Esophagus muscularis mucosa (tissue), 4 donors: ENCODE results near the gene PGAP3.

Experiments
- CTCF ChIP-seq, 3 experiments: fragments of 200-600 bp in 2 of 3; fragments of 450-650 bp in 1 of 3; sonication (generic) in 2 of 3; IDR thresholded peaks; one replicate each; pipeline ENCODE4 v1.5.1; 2017 to 2019; ENCODE audit warnings: antibody characterized with exemption in 3 of 3, mild to moderate bottlenecking in 2 of 3, moderate library complexity in 1 of 3
- EP300 ChIP-seq: sonication (generic); formaldehyde crosslinking; IDR thresholded peaks from one replicate; pipeline ENCODE4 v1.6.1; 2017; ENCODE audit warnings: antibody characterized with exemption
- POLR2AphosphoS5 ChIP-seq, 2 donors: sonication (generic); formaldehyde crosslinking; IDR thresholded peaks; one replicate each; pipeline ENCODE4 v1.6.1; 2017; ENCODE audit warnings: antibody characterized with exemption in 2 of 2

GRCh38 chr17:39653316-39653661, 34.6 kb downstream of the PGAP3 start:
- TF ChIP-seq CTCF (IDR thresholded peaks at IDR 0.05) (no peak), EP300 (no peak), POLR2AphosphoS5 (IDR thresholded peaks at IDR 0.05) (no peak)
